ENCODE results near the gene TEAD1. TPM values are rescaled to one million over a fixed set of nuclear protein-coding genes. Genes with fewer than 3 reads are reported as not detected.

The TEAD1 gene
- total and polyA plus RNA-seq, 2 donors (not counting 3 experiments of a cell fraction or from before 2014, with no cell fraction given) = 15.3 to 49.0 TPM

- Histone ChIP-seq H3K4me2 (ENCODE audit: insufficient read depth, low read length) (peak overlapping the region; percentile 96), H3K9me3 (replicated peaks; ENCODE audit: control insufficient read depth, insufficient read depth, low read length) (no peaks in the 10 kb centered on the region), H2AFZ (ENCODE audit: low read depth, low read length) (no peak overlapping the region), H3K4me1 (ENCODE audit: control insufficient read depth, extremely low read depth, insufficient read depth, low read length) (peaks cover 43% of the 10 kb centered on the region), H3K4me3 (replicated peaks in 1 of 3; ENCODE audit: insufficient read depth in 1 of 3, low read depth in 1 of 3, low read length in 3 of 3) (peak overlapping the region in 1 of 3 experiments; percentile 84), H4K20me1 (replicated peaks; ENCODE audit: control insufficient read depth, extremely low read depth, insufficient read depth, low read length) (no peaks in the 10 kb centered on the region), H3K27me3 (ENCODE audit: control insufficient read depth in 2 of 2, insufficient read depth in 2 of 2, low read length in 2 of 2) (no peaks in the 10 kb centered on the region), H3K27ac (ENCODE audit: insufficient read depth, low read depth, low read length) (peak overlapping the region; percentile 52), H3K9ac (replicated peaks; ENCODE audit: extremely low read depth, insufficient read depth, low read length) (peak overlapping the region; percentile 71), H3K36me3 (ENCODE audit: control insufficient read depth in 2 of 2, extremely low read depth in 1 of 2, insufficient read depth in 2 of 2, low read length in 2 of 2) (no peaks in the 10 kb centered on the region), H3K79me2 (ENCODE audit: control insufficient read depth, insufficient read depth, low read length) (peaks cover 22% of the 10 kb centered on the region), H3K9me1 (replicated peaks; ENCODE audit: control insufficient read depth, extremely low read depth, insufficient read depth, low read length) (no peaks in the 10 kb centered on the region)
- intact Hi-C loops (cut with micrococcal nuclease) = loop anchor here (5.0 to 10.0 kb wide), 3 partner anchors 415 to 540 kb away; no protein-coding TSS in a partner anchor
- peak; percentile 31 for FAIRE-seq
- dilution Hi-C loops (cut with MboI; ENCODE audit: extremely low pct_ligation_motif_present, low sequenced_read_pairs) = no loop called here
- CTCF ChIA-PET = interaction anchor here (0.8 to 3.2 kb wide), 14 partner anchors 9 to 539 kb away, joined by 3 to 24 read pairs (median 8); no protein-coding TSS in a partner anchor
- BruUV-seq (replicated peaks) = no TSS peak
- no peak for TF ChIP-seq FOS (IDR thresholded peaks at IDR 0.05; ENCODE audit: borderline replicate concordance, insufficient read depth, low read length)
- TF ChIP-seq GATA2 (IDR thresholded peaks at IDR 0.05; ENCODE audit: insufficient read depth, insufficient read length, low read depth, low read length) = no peak
- no peak for TF ChIP-seq POLR2A (IDR thresholded peaks at IDR 0.05; ENCODE audit: low read depth, low read length)
- POLR2A ChIA-PET = interaction anchor here (0.6 to 1.4 kb wide), 2 partner anchors 15 to 154 kb away, joined by 3 to 6 read pairs; no protein-coding TSS in a partner anchor
- DNase-seq (ENCODE audit: low read depth, low spot score) = no peak
Measured at GRCh38 chr11:12827369-12827768, 153.1 kb downstream of the TEAD1 start.

GRCh38 chr11:12827929-12828812, 153.9 kb downstream of the TEAD1 start:
- H3K9me1 ChIP-seq (replicated peaks; ENCODE audit: control insufficient read depth, extremely low read depth, insufficient read depth, low read length) = no peaks in the 10 kb centered on the region
- no peaks in the 10 kb centered on the region for H3K36me3 ChIP-seq (ENCODE audit: control insufficient read depth in 2 of 2, extremely low read depth in 1 of 2, insufficient read depth in 2 of 2, low read length in 2 of 2)
- H3K27ac ChIP-seq (ENCODE audit: insufficient read depth, low read depth, low read length) = peak overlapping the region; percentile 52
- H3K9ac ChIP-seq (replicated peaks; ENCODE audit: extremely low read depth, insufficient read depth, low read length) = peak overlapping the region; percentile 71
- intact Hi-C loops (cut with micrococcal nuclease) (loop anchor here (1.0 to 10.0 kb wide), 8 partner anchors 14 to 541 kb away; no protein-coding TSS in a partner anchor), dilution Hi-C loops (cut with MboI; ENCODE audit: extremely low pct_ligation_motif_present, low sequenced_read_pairs) (no loop called here)
- FAIRE-seq (peak; percentile 85), DNase-seq (ENCODE audit: low read depth, low spot score) (peak; percentile 91)
- no peak for TF ChIP-seq JUN (IDR thresholded peaks at IDR 0.05; ENCODE audit: borderline replicate concordance, insufficient read depth, insufficient read length, low read depth)
- peak; percentile 13 for TF ChIP-seq FOS (IDR thresholded peaks at IDR 0.05; ENCODE audit: borderline replicate concordance, insufficient read depth, low read length)
- TF ChIP-seq, protein P1, sequence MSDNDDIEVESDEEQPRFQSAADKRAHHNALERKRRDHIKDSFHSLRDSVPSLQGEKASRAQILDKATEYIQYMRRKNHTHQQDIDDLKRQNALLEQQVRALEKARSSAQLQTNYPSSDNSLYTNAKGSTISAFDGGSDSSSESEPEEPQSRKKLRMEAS (IDR thresholded peaks at IDR 0.05; ENCODE audit: insufficient read depth, insufficient read length) = no peak
- TF ChIP-seq POLR2AphosphoS5 (IDR thresholded peaks at IDR 0.05; ENCODE audit: insufficient read depth, low read depth, low read length) = peak; percentile 30
- TF ChIP-seq EZH2 (IDR thresholded peaks at IDR 0.05; ENCODE audit: borderline replicate concordance, low read depth, low read length, severe bottlenecking) = no peak
- TF ChIP-seq POLR2A (IDR thresholded peaks at IDR 0.05; ENCODE audit: low read depth, low read length) = peak; percentile 73
- TF ChIP-seq MYC (IDR thresholded peaks at IDR 0.05; ENCODE audit: low read depth, low read length) = no peak
- peak overlapping the region; percentile 24 to 84 (median 63) for H3K4me3 ChIP-seq (replicated peaks in 1 of 3; ENCODE audit: insufficient read depth in 1 of 3, low read depth in 1 of 3, low read length in 3 of 3)
- peak overlapping the region; percentile 96 for H3K4me2 ChIP-seq (ENCODE audit: insufficient read depth, low read length)
- ChIA-PET POLR2A (interaction anchor here (0.6 to 1.4 kb wide), 4 partner anchors 14 to 155 kb away, joined by 3 to 6 read pairs (median 3); no protein-coding TSS in a partner anchor), CTCF (interaction anchor here (0.7 to 3.2 kb wide), 21 partner anchors 9 to 540 kb away, joined by 3 to 24 read pairs (median 4); no protein-coding TSS in a partner anchor)
- H3K4me1 ChIP-seq (ENCODE audit: control insufficient read depth, extremely low read depth, insufficient read depth, low read length) = peaks cover 43% of the 10 kb centered on the region
- no TSS peak for BruUV-seq (replicated peaks)
- H3K79me2 ChIP-seq (ENCODE audit: control insufficient read depth, insufficient read depth, low read length) = peaks cover 22% of the 10 kb centered on the region
- no peaks in the 10 kb centered on the region for H4K20me1 ChIP-seq (replicated peaks; ENCODE audit: control insufficient read depth, extremely low read depth, insufficient read depth, low read length)
- H3K9me3 ChIP-seq (replicated peaks; ENCODE audit: control insufficient read depth, insufficient read depth, low read length) = no peaks in the 10 kb centered on the region
- H3K27me3 ChIP-seq (ENCODE audit: control insufficient read depth in 2 of 2, insufficient read depth in 2 of 2, low read length in 2 of 2) = no peaks in the 10 kb centered on the region
- H2AFZ ChIP-seq (ENCODE audit: low read depth, low read length) = peak overlapping the region; percentile 81
